SK-N-SH treated with all-trans-retinoic acid at 6 μM for 48 hours (cell line): ENCODE results near the gene CMKLR1.

Source experiments
- ARNTL ChIP-seq: fragments of 450-650 bp; formaldehyde crosslinking; IDR thresholded peaks from 2 replicates; pipeline ENCODE4 v1.5.0; 2020; ENCODE audit warnings: low read depth, mild to moderate bottlenecking, moderate library complexity, borderline replicate concordance
- CREB5 ChIP-seq: fragments of 250-450 bp; sonication (Bioruptor Pico); IDR thresholded peaks from 2 replicates; pipeline ENCODE4 v1.5.1; 2020; ENCODE audit warnings: low read depth, mild to moderate bottlenecking, moderate library complexity
- ISL1 ChIP-seq: fragments of 250-450 bp; sonication (Bioruptor Pico); IDR thresholded peaks from 2 replicates; pipeline ENCODE4 v2.1.2; 2022; ENCODE audit warnings: mild to moderate bottlenecking, moderate library complexity
- PATZ1 ChIP-seq: fragments of 250-450 bp; sonication (Bioruptor Pico); IDR thresholded peaks from 2 replicates; pipeline ENCODE4 v1.8.0; 2020; ENCODE audit warnings: mild to moderate bottlenecking, moderate library complexity, borderline replicate concordance
- POU6F1 ChIP-seq: fragments of 250-450 bp; sonication (Bioruptor Pico); IDR thresholded peaks from 2 replicates; pipeline ENCODE4 v1.8.0; 2021; ENCODE audit warnings: low read depth, mild to moderate bottlenecking, moderate library complexity, borderline replicate concordance
- TOX ChIP-seq: fragments of 250-450 bp; sonication (Bioruptor Pico); IDR thresholded peaks from 2 replicates; pipeline ENCODE4 v1.8.0; 2021; ENCODE audit warnings: mild to moderate bottlenecking, moderate library complexity, borderline replicate concordance

GRCh38 chr12:108387771-108388170 lies 48.7 kb upstream of the CMKLR1 start:
- no peak for TF ChIP-seq ISL1 (CRISPR knock-in tag)
- TF ChIP-seq POU6F1 (CRISPR knock-in tag), result no peak
- no peak for TF ChIP-seq PATZ1 (CRISPR knock-in tag)
- no peak for TF ChIP-seq TOX (CRISPR knock-in tag)
- no peak for TF ChIP-seq CREB5 (CRISPR knock-in tag)
- TF ChIP-seq ARNTL, result no peak
